ENCODE measurements around the gene CHIT1. TPM values are rescaled to one million over a fixed set of nuclear protein-coding genes. Genes with fewer than 3 reads are reported as not detected.

CHIT1 gene
- total RNA-seq, result not detected in 2 replicates

DNA sequence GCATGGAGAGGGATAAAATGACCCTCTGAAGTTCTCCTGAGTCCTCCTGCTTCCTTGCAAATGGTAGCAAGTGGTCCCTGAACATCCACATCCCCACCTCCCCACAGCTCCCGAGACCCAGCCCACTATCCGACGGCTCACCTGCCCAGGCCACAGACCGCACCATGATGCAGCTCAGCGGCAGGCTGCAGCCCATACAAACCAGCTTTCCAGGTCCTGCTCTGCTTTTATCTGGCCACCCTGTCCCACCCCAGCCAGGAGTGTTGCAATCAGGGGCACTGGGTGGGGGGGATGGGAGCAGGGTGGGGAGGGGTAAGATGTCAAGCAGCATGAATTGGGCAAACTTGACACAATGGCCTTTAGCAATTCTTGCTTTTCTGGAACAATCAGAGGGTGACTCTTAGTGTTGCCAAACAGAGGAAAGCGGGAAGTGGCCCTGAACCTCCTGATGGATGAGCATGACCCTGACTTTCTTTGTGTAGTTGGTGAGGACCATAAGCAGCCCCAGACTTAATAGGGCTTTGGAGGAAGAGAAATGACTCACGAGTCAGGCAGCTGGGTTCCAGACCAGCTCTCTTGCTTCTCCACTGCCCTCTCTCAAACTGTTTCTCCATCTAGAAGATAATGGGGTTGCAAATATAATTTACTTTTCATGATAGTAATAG is at the start of gene CHIT1:
Gene CHIT1, minus strand, starts transcription at position 203 of the 665 bp plus-strand sequence. Its CDS starts 37 bp downstream, at position 166.

DNA sequence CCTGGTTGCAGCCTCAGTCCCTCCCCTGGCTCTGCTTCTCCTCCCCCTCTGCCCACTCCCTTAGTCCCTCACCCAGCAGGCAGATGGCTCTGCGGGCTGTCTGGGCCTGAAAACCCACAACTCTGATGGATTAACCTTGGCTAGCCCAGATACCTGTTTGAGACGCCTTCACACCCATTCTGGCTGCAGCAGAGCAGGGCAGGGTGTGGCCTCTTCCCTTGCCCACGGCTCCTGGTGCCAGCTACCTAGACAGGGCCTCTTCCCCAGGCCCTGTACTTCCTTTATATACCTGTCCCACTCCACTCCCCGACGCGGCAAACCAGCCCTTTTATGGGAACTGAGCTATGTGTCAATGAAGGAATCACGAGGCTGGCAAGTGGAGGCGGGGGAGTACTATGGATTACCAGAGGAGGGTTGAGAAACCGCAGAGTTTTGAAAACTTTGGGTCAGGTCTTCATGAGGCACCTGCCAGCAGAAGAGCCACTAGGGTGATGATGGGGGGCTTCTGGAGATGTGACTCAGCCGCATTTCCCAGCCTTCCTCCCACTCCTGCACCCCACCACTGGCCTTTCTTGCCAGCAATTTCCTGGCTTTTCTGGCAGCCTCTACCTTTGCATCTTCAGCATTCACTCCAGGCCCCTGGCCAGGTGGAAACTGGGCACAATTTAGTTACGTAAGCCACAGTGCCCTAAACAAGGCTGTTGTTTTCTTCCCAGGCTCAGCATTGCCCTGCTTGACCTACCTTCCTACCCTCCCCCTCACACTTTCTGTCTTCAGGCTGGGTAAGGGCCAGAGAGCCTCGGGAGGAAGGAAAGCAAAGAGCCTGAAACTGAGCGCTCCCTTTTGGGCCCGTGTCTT is 42.8 kb downstream of the CHIT1 start, which contains the start of gene CHI3L1:
Gene CHI3L1, minus strand, starts transcription at position 259 of the 858 bp plus-strand sequence. Its CDS starts 81 bp downstream, at position 178.

DNA sequence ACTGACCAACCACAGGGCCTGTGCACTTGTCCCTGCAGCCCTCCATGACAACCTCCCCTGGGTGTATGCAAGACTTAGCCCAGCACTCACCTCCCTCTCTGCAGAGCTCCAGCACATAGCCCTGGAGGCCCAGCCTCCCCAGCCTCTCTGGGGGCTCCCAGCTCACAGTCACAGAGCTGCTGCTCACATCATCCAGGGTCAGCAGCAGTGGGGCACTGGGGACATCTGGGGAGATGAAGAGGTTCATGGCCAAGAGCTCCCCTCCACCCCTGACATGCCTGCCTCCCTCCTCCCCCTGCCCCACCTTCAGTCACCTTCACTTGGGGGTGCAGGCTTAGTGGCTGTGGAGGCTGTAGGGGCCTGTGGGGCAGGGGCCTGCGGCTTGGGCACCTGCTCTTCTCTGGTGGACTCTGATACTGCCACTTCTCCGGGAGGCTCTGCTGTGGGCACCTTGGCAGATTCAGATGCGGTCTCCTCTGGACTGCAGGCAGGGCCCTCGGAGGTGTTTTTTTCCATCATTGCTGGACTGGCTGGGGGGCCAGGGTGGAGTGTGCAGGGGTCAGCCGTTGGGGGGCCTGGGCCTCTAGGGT is 54.1 kb downstream of the CHIT1 start, which contains the start of gene MYBPH:
Gene MYBPH, minus strand, starts transcription at position 590 of the 590 bp plus-strand sequence. Its CDS starts 71 bp downstream, at position 519.

Other genes starting within 250 kb of the CHIT1 start
- 70.7 and 77.9 TPM in 2 replicates for gene TMEM183A, start 222.3 kb downstream of the CHIT1 start, total RNA-seq
- 0.15 and 0.16 TPM in 2 replicates for gene PPFIA4, start 203.2 kb downstream of the CHIT1 start, total RNA-seq
- gene MYOG, start 143.7 kb downstream of the CHIT1 start, total RNA-seq, result not detected in 2 replicates
- 0.31 TPM in 1 of 2 replicates, not detected in the other for gene ADORA1, start 101.9 kb downstream of the CHIT1 start, total RNA-seq
- gene MYBPH, start 53.8 kb downstream of the CHIT1 start, total RNA-seq, result not detected in 2 replicates
- 0.27 TPM in 1 of 2 replicates, not detected in the other for gene CHI3L1, start 43.0 kb downstream of the CHIT1 start, total RNA-seq
- gene BTG2, start 75.8 kb upstream of the CHIT1 start, total RNA-seq, result 25.1 and 34.1 TPM in 2 replicates
- 0.42 and 2.0 TPM in 2 replicates for gene FMOD, start 121.4 kb upstream of the CHIT1 start, total RNA-seq
- under 0.01 TPM in 1 of 2 replicates, not detected in the other for gene PRELP, start 246.1 kb upstream of the CHIT1 start, total RNA-seq